Endothelial cell (in vitro differentiated cells): ENCODE measurements around the gene PPAT. TPM values are rescaled to one million over a fixed set of nuclear protein-coding genes. Genes with fewer than 3 reads are reported as not detected.

Experiments used
- DNase-seq: peaks from one replicate; pipeline ENCODE4 v3.0.0; 2021; ENCODE audit warnings: low spot score
- H3K27ac Mint-ChIP-seq: one replicate; pipeline ENCODE4 v1.8.0; 2021; ENCODE audit warnings: mixed read lengths, inconsistent platforms; ENCODE audit not compliant: unreplicated experiment
- H3K27me3 Mint-ChIP-seq: one replicate; pipeline ENCODE4 v1.8.0; 2021; ENCODE audit warnings: mild to moderate bottlenecking, moderate library complexity, mixed read lengths, inconsistent platforms; ENCODE audit not compliant: unreplicated experiment
- H3K36me3 Mint-ChIP-seq: one replicate; pipeline ENCODE4 v1.8.0; 2021; ENCODE audit warnings: mild to moderate bottlenecking, low read depth, mixed read lengths, inconsistent platforms; ENCODE audit not compliant: unreplicated experiment
- H3K4me1 Mint-ChIP-seq: one replicate; pipeline ENCODE4 v1.8.0; 2021; ENCODE audit warnings: mild to moderate bottlenecking, mixed read lengths, inconsistent platforms; ENCODE audit not compliant: unreplicated experiment
- H3K4me3 Mint-ChIP-seq: one replicate; pipeline ENCODE4 v1.8.0; 2021; ENCODE audit warnings: mild to moderate bottlenecking, mixed read lengths, inconsistent platforms; ENCODE audit not compliant: unreplicated experiment
- H3K9me3 Mint-ChIP-seq: one replicate; pipeline ENCODE4 v1.8.0; 2021; ENCODE audit warnings: mixed read lengths, inconsistent platforms; ENCODE audit not compliant: unreplicated experiment
- total RNA-seq: library from RNA; stranded (reverse); fragmentation: NEBNext Ultra II Directional; extraction: Animal tissue kit (Norgen Biotek cat#: 25700); gene quantifications from one replicate; pipeline ENCODE4 v1.2.1, GENCODE V29; 2021; ENCODE audit not compliant: unreplicated experiment
- TF ChIP-seq, protein P1 (sequence below): fragments of 200-600 bp; sonication (generic); IDR thresholded peaks from one replicate; pipeline ENCODE4 v1.5.0; 2021; ENCODE audit warnings: antibody characterized with exemption; ENCODE audit not compliant: unreplicated experiment

The PPAT gene
- total RNA-seq, 1 donor from 2014 or later = 13.3 TPM

DNA sequence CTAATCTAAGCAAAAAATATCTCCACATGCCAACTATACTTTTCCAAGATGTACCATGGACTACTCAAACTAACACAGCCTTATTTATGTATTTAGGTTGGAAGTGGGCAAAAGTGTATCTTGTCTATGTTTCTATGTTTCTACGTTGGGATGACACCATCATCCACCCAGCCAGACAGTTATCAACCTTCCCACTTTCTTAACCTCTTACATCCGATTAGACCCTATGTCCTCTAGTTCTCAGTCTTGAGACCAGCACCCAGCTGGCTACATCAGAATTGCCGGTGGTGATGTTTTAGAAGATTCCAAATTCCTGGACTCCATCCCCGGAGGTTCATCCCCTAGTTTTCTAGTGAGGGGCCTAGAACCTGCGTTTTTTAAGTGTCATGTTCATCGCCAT lies 47.1 kb downstream of the PPAT start:
- H3K4me1 Mint-ChIP-seq = peaks cover 19% of the 10 kb centered on the region
- DNase-seq = no peak
- H3K27me3 Mint-ChIP-seq = peaks cover 2% of the 10 kb centered on the region
- TF ChIP-seq, protein P1, sequence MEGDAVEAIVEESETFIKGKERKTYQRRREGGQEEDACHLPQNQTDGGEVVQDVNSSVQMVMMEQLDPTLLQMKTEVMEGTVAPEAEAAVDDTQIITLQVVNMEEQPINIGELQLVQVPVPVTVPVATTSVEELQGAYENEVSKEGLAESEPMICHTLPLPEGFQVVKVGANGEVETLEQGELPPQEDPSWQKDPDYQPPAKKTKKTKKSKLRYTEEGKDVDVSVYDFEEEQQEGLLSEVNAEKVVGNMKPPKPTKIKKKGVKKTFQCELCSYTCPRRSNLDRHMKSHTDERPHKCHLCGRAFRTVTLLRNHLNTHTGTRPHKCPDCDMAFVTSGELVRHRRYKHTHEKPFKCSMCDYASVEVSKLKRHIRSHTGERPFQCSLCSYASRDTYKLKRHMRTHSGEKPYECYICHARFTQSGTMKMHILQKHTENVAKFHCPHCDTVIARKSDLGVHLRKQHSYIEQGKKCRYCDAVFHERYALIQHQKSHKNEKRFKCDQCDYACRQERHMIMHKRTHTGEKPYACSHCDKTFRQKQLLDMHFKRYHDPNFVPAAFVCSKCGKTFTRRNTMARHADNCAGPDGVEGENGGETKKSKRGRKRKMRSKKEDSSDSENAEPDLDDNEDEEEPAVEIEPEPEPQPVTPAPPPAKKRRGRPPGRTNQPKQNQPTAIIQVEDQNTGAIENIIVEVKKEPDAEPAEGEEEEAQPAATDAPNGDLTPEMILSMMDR = no peak
- H3K27ac Mint-ChIP-seq = peak overlapping the region; percentile 98
- peaks cover 3% of the 10 kb centered on the region for H3K36me3 Mint-ChIP-seq
- no peaks in the 10 kb centered on the region for H3K9me3 Mint-ChIP-seq
- H3K4me3 Mint-ChIP-seq = peak overlapping the region; percentile 98

DNA sequence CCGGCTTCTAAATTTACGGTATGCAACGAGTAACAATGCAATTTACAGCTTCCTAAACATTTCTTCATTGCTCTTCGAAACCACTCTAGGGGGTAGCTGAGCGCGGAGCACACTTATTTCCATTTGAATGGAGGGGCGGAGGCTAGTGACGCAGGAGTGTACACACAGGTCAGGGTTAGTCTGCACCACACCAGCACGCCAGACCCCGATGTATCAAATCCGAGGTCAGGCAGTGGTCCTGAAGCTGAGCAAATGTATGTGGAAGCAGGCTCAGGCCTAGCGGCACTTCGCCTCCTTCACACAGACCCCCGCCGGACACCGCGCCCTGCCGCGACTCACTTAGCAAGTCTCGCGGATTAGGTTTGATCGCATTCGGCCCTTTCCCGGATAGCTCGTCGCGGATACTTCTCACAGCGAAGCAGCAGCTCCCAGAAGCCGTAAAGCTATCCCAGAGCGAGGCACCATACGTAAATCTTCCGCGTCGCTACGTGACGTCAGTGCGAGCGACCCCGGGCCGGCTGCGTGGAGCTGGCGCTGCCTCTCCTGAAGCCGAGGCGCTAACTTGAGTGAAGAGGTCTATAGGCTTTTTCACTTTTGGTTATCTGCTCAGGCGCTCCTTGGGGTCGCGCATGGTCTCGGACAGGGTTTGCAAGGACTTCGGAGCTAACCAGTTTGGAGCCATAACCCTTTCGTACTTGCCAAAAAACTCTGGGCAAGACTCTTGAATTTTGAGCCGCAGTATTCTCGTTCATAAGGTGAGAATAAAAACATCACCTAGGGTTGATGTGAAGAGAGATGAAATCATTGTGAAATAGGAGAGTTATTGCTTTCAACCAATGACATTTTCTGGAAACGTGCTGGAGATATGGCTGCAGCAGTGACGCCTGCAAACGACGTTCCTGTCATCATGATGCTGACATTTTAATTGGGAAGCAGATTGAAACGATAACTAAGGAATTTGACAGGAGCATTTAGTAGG lies 48.1 kb downstream of the PPAT start, which contains the start of gene AASDH:
Gene AASDH, minus strand, starts transcription at position 469 of the 979 bp plus-strand sequence. CDS start 3,192 bp downstream, outside the sequence.
- Mint-ChIP-seq H3K27me3 (peaks cover 2% of the 10 kb centered on the region), H3K36me3 (peaks cover 3% of the 10 kb centered on the region), H3K27ac (peak within 1 kb of the TSS; percentile 98), H3K4me1 (peaks cover 19% of the 10 kb centered on the region), H3K4me3 (peak within 1 kb of the TSS; percentile 98), H3K9me3 (no peaks in the 10 kb centered on the region)
- peak; percentile 94 for DNase-seq
- TF ChIP-seq, protein P1 = no peak

DNA sequence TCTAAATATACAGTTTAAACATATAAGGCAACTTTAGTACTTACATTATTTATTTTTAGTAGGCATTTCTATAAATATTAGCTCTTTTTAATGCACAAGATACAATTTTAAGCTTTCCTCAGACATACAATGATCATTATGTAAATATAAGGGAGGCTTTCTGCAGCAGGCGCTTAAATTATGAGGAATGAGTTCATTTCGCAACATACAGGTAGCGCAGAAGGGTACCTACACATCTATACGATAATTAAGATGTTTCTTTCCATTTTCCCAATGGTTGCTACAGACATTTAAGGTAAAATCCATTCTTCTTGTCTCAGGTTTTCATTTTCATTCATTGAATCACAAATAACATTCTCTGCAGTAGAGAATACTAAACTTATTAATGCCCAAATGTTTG lies 49.3 kb downstream of the PPAT start:
- TF ChIP-seq, protein P1 = no peak
- Mint-ChIP-seq H3K36me3 (peaks cover 3% of the 10 kb centered on the region), H3K9me3 (no peaks in the 10 kb centered on the region), H3K4me1 (peaks cover 19% of the 10 kb centered on the region), H3K27ac (no peak overlapping the region), H3K27me3 (no peaks in the 10 kb centered on the region), H3K4me3 (no peak overlapping the region)
- no peak for DNase-seq

DNA sequence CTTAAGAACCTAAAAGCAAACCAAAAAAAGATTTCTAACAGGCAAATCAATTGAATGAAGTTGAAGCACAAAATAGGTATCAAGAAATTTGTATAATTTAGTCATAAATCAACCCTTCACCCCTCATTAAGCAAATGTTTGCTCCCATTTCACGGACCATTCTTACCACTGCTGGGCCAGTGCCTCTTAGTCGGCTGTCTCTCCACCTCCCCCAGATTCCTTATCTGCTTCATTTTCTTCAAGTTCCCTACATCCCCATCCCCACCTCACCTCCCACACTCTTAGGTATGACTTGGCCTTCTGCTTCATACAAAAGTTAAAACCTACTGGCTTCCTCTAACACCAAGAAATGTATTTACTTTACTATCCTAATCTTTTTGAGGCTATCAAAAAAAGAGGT lies 60.0 kb downstream of the PPAT start:
- H3K4me3 Mint-ChIP-seq = no peak overlapping the region
- no peaks in the 10 kb centered on the region for H3K27me3 Mint-ChIP-seq
- no peak for DNase-seq
- H3K27ac Mint-ChIP-seq = peak overlapping the region; percentile 48
- H3K9me3 Mint-ChIP-seq = no peaks in the 10 kb centered on the region
- peaks cover 9% of the 10 kb centered on the region for H3K4me1 Mint-ChIP-seq
- no peaks in the 10 kb centered on the region for H3K36me3 Mint-ChIP-seq
- TF ChIP-seq, protein P1 = no peak

DNA sequence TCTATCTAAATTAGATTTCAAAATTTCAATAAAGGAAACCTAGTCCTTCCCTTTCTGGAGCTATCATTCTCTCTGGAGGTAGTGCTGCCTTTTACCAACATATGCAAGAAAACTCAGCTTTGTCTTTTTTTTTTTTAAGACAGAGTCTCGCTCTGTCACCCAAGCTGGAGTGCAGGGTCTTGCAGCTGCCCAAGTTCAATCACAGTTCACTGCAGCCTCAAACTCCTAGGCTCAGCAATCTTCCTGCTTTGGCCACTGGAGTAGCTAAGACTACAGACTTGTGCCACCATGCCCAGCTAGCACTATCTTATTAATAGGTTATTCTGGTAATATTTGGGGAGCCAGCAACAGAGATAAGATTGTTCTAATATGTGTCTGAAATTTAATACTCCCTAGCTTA lies 60.5 kb downstream of the PPAT start:
- H3K36me3 Mint-ChIP-seq = no peaks in the 10 kb centered on the region
- H3K4me3 Mint-ChIP-seq = no peak overlapping the region
- H3K27me3 Mint-ChIP-seq = no peaks in the 10 kb centered on the region
- DNase-seq = no peak
- H3K4me1 Mint-ChIP-seq = peaks cover 9% of the 10 kb centered on the region
- H3K9me3 Mint-ChIP-seq = no peaks in the 10 kb centered on the region
- no peak overlapping the region for H3K27ac Mint-ChIP-seq
- TF ChIP-seq, protein P1 = no peak
